ENCODE data around the gene LMNTD2.

Gene LMNTD2

GRCh38 chr11:596374-596773, 35.8 kb upstream of the LMNTD2 start:
- Mint-ChIP-seq H3K9me3 (no peaks in the 10 kb centered on the region), H3K4me1 (no peaks in the 10 kb centered on the region), H3K36me3 (ENCODE audit: insufficient read depth) (peaks cover 73% of the 10 kb centered on the region), H3K4me3 (no peak overlapping the region), H3K27me3 (no peaks in the 10 kb centered on the region), H3K27ac (ENCODE audit: low read depth) (peak overlapping the region; percentile 35)
- DNase-seq (ENCODE audit: low spot score in 2 of 2): no peak
- no peak for ATAC-seq (replicated peaks; ENCODE audit: extremely low read depth, poor library complexity, severe bottlenecking)

DNA sequence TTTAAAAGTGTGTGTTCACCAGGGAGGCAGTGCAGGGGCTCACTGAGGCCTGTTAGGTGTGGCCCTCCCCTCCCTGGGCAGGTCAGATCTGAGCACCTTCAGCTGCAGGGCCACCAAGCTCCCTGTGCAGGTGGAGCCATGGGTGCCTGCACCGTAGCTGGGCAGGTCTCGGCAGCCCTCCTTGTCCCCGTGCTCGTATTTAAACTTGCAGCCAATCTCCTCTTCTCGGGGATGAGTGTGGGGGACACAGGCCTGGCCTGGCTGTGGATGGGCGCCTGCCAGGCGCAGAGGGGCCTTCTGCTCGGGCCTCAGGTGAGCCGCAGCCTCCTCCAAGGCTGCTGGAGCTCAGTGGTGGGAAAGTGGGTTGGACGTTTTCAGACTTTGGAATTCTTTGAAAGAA, 34.9 kb upstream of the LMNTD2 start:
- no peak overlapping the region for H3K4me3 Mint-ChIP-seq
- peaks cover 74% of the 10 kb centered on the region for H3K36me3 Mint-ChIP-seq (ENCODE audit: insufficient read depth)
- no peaks in the 10 kb centered on the region for H3K4me1 Mint-ChIP-seq
- no peaks in the 10 kb centered on the region for H3K27me3 Mint-ChIP-seq
- no peak overlapping the region for H3K27ac Mint-ChIP-seq (ENCODE audit: low read depth)
- ATAC-seq (replicated peaks; ENCODE audit: extremely low read depth, poor library complexity, severe bottlenecking) (no peak), DNase-seq (ENCODE audit: low spot score in 2 of 2) (no peak)
- H3K9me3 Mint-ChIP-seq: no peaks in the 10 kb centered on the region

DNA sequence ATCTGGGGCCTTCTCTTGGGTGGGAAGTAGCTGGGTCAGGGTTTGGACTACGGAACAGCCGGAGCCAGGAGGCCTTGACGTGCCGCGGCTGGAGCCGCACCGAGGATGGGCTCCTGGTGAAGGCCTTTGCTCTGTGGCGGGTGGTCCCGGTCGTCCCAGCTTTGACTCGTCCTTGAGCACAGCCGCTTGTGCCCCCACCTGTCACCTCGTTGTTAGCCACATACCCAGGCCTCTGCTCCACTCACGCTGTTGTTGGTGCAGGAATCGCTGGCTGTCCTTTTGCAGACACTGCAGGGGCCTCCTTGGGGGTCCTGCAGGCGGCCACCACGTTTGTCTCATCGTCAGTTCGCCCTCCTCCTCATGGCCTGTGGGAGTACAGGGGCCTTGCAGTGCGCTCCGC, 32.8 kb upstream of the LMNTD2 start:
- peaks cover 10% of the 10 kb centered on the region for H3K4me1 Mint-ChIP-seq
- H3K36me3 Mint-ChIP-seq (ENCODE audit: insufficient read depth): peaks cover 69% of the 10 kb centered on the region
- ATAC-seq (replicated peaks; ENCODE audit: extremely low read depth, poor library complexity, severe bottlenecking) (no peak), DNase-seq (ENCODE audit: low spot score in 2 of 2) (no peak)
- H3K27me3 Mint-ChIP-seq: no peaks in the 10 kb centered on the region
- no peaks in the 10 kb centered on the region for H3K9me3 Mint-ChIP-seq
- no peak overlapping the region for H3K27ac Mint-ChIP-seq (ENCODE audit: low read depth)
- H3K4me3 Mint-ChIP-seq: no peak overlapping the region

- DNase-seq (ENCODE audit: low spot score in 2 of 2): no peak
Observed at GRCh38 chr11:592918-593317, 32.4 kb upstream of the LMNTD2 start.

GRCh38 chr11:592501-592900, 32.0 kb upstream of the LMNTD2 start:
- H3K27ac Mint-ChIP-seq (ENCODE audit: low read depth): no peak overlapping the region
- no peak overlapping the region for H3K4me3 Mint-ChIP-seq
- H3K36me3 Mint-ChIP-seq (ENCODE audit: insufficient read depth): peaks cover 69% of the 10 kb centered on the region
- H3K9me3 Mint-ChIP-seq: no peaks in the 10 kb centered on the region
- H3K4me1 Mint-ChIP-seq: peaks cover 18% of the 10 kb centered on the region
- ATAC-seq (replicated peaks; ENCODE audit: extremely low read depth, poor library complexity, severe bottlenecking) (no peak), DNase-seq (ENCODE audit: low spot score in 2 of 2) (no peak)
- H3K27me3 Mint-ChIP-seq: no peaks in the 10 kb centered on the region

More at GRCh38 chr11:592918-593317, 32.4 kb upstream of the LMNTD2 start:
- Mint-ChIP-seq H3K36me3 (ENCODE audit: insufficient read depth) (peaks cover 69% of the 10 kb centered on the region), H3K27me3 (no peaks in the 10 kb centered on the region), H3K9me3 (no peaks in the 10 kb centered on the region), H3K4me3 (no peak overlapping the region), H3K27ac (ENCODE audit: low read depth) (no peak overlapping the region), H3K4me1 (peaks cover 14% of the 10 kb centered on the region)
- no peak for ATAC-seq (replicated peaks; ENCODE audit: extremely low read depth, poor library complexity, severe bottlenecking)

DNA sequence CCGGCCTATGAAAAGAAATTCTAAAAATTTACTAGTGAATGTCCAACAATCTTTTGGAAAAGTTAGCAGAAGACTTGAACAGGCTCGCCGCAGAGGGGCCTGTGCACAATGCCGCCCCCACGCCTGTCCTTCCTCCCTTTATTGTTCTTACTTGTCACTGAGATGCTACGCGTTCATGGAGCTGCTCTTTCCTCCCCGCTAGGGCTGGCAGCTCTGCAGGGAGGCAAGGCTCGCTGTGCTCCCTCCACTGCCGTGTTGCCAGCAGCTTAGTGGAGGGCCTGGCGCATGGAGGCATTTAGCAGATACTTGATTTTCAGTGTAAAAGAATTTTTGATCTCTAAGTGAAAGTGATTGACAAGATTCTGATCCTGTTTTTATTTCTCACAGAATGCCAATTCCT, 30.5 kb upstream of the LMNTD2 start:
- Mint-ChIP-seq H3K36me3 (ENCODE audit: insufficient read depth) (peaks cover 65% of the 10 kb centered on the region), H3K9me3 (no peaks in the 10 kb centered on the region)

DNA sequence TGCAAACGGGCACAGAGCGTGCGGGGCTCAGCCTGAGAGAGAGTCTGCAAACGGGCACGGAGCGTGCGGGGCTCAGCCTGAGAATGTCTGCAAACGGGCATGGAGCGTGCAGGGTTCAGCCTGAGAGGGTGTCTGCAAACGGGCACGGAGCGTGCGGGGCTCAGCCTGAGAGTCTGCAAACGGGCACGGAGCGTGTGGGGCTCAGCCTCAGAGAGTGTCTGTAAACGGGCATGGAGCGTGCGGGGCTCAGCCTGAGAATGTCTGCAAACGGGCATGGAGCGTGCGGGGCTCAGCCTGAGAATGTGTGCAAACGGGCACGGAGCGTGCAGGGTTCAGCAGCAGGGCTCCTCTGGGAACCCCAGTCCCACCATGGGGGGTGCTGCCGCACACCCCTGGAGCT, 29.3 kb upstream of the LMNTD2 start:
- peaks cover 62% of the 10 kb centered on the region for H3K36me3 Mint-ChIP-seq (ENCODE audit: insufficient read depth)
- H3K27me3 Mint-ChIP-seq: no peaks in the 10 kb centered on the region
- DNase-seq (ENCODE audit: low spot score in 2 of 2) (no peak), ATAC-seq (replicated peaks; ENCODE audit: extremely low read depth, poor library complexity, severe bottlenecking) (no peak)
- peak overlapping the region; percentile 97 for H3K27ac Mint-ChIP-seq (ENCODE audit: low read depth)
- peaks cover 28% of the 10 kb centered on the region for H3K4me1 Mint-ChIP-seq
- no peaks in the 10 kb centered on the region for H3K9me3 Mint-ChIP-seq
- H3K4me3 Mint-ChIP-seq: no peak overlapping the region

More for the DNA sequence above, 30.5 kb upstream of the LMNTD2 start:
- no peak overlapping the region for H3K4me3 Mint-ChIP-seq
- peaks cover 28% of the 10 kb centered on the region for H3K4me1 Mint-ChIP-seq
- ATAC-seq (replicated peaks; ENCODE audit: extremely low read depth, poor library complexity, severe bottlenecking) (no peak), DNase-seq (ENCODE audit: low spot score in 2 of 2) (no peak)
- no peaks in the 10 kb centered on the region for H3K27me3 Mint-ChIP-seq
- no peak overlapping the region for H3K27ac Mint-ChIP-seq (ENCODE audit: low read depth)

- peaks cover 28% of the 10 kb centered on the region for H3K4me1 Mint-ChIP-seq
- no peaks in the 10 kb centered on the region for H3K27me3 Mint-ChIP-seq
- no peaks in the 10 kb centered on the region for H3K9me3 Mint-ChIP-seq
- H3K4me3 Mint-ChIP-seq: peak overlapping the region; percentile 45
- peak overlapping the region; percentile 97 for H3K27ac Mint-ChIP-seq (ENCODE audit: low read depth)
- H3K36me3 Mint-ChIP-seq (ENCODE audit: insufficient read depth): peaks cover 54% of the 10 kb centered on the region
- ATAC-seq (replicated peaks; ENCODE audit: extremely low read depth, poor library complexity, severe bottlenecking) (peak; percentile 98), DNase-seq (ENCODE audit: low spot score in 2 of 2) (peak; percentile 34 to 59)
Observed at GRCh38 chr11:587978-588380, 27.4 kb upstream of the LMNTD2 start.

DNA sequence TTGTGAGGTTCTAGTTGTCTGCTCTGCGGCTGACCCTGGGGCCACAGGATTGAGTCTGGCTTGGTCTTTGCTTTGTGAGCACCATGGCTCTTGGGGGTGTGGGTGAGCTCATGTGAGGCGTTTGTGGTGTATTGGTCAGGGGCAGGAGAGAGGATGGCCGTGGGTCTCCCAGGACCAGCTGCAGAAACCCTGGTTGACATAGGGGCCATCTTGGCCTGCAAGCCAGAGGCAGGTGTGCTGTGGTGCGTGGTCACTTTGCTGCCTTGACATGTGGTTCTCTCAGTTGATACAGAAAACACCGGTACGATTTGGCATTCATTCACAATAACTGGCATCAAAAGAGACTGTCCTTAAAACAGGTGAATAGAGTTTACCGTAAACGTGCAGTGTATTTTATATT, 27.0 kb upstream of the LMNTD2 start:
- H3K4me3 Mint-ChIP-seq: peak overlapping the region; percentile 45
- no peaks in the 10 kb centered on the region for H3K9me3 Mint-ChIP-seq
- peak overlapping the region; percentile 97 for H3K27ac Mint-ChIP-seq (ENCODE audit: low read depth)
- H3K27me3 Mint-ChIP-seq: no peaks in the 10 kb centered on the region
- peaks cover 28% of the 10 kb centered on the region for H3K4me1 Mint-ChIP-seq
- H3K36me3 Mint-ChIP-seq (ENCODE audit: insufficient read depth): peaks cover 51% of the 10 kb centered on the region
- DNase-seq (ENCODE audit: low spot score in 2 of 2) (no peak), ATAC-seq (replicated peaks; ENCODE audit: extremely low read depth, poor library complexity, severe bottlenecking) (no peak)

GRCh38 chr11:586376-587316, 26.1 kb upstream of the LMNTD2 start:
- Mint-ChIP-seq H3K4me3 (no peak overlapping the region), H3K27me3 (no peaks in the 10 kb centered on the region), H3K9me3 (no peaks in the 10 kb centered on the region), H3K4me1 (peaks cover 31% of the 10 kb centered on the region), H3K27ac (ENCODE audit: low read depth) (peak overlapping the region; percentile 97), H3K36me3 (ENCODE audit: insufficient read depth) (peaks cover 50% of the 10 kb centered on the region)
- DNase-seq (ENCODE audit: low spot score in 2 of 2) (no peak), ATAC-seq (replicated peaks; ENCODE audit: extremely low read depth, poor library complexity, severe bottlenecking) (no peak)

DNA sequence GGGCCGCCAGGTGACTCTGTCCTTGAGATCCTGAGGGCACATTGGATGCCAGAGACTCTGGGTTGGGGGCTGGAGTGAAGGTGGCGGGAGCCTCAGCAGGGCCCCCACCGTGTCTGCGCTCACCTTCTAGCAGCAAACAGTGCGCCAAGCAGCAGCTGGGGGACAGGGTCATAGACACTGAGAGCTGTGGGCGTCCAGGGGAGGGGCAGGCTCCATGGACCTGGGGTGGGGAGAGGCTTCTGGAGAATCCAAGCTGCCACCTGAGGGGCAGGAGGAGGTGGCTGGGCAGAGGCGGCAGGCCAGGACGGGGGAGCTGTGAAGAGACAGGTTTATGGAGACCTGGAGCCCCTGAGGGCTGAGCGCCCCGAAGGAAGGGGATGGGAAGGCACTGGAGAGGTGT, 23.7 kb upstream of the LMNTD2 start:
- H3K27me3 Mint-ChIP-seq: no peaks in the 10 kb centered on the region
- ATAC-seq (replicated peaks; ENCODE audit: extremely low read depth, poor library complexity, severe bottlenecking) (no peak), DNase-seq (ENCODE audit: low spot score in 2 of 2) (no peak)
- H3K4me3 Mint-ChIP-seq: no peak overlapping the region
- no peaks in the 10 kb centered on the region for H3K9me3 Mint-ChIP-seq
- H3K27ac Mint-ChIP-seq (ENCODE audit: low read depth): peak overlapping the region; percentile 88
- peaks cover 41% of the 10 kb centered on the region for H3K36me3 Mint-ChIP-seq (ENCODE audit: insufficient read depth)
- peaks cover 48% of the 10 kb centered on the region for H3K4me1 Mint-ChIP-seq

GRCh38 chr11:581752-582151, 21.2 kb upstream of the LMNTD2 start:
- Mint-ChIP-seq H3K4me3 (no peak overlapping the region), H3K27me3 (no peaks in the 10 kb centered on the region), H3K36me3 (ENCODE audit: insufficient read depth) (peaks cover 27% of the 10 kb centered on the region), H3K4me1 (peaks cover 50% of the 10 kb centered on the region), H3K27ac (ENCODE audit: low read depth) (peak overlapping the region; percentile 80), H3K9me3 (no peaks in the 10 kb centered on the region)
- no peak for ATAC-seq (replicated peaks; ENCODE audit: extremely low read depth, poor library complexity, severe bottlenecking)
- no peak for DNase-seq (ENCODE audit: low spot score in 2 of 2)

GRCh38 chr11:581342-581741, 20.8 kb upstream of the LMNTD2 start:
- H3K4me3 Mint-ChIP-seq: peak overlapping the region; percentile 50
- no peaks in the 10 kb centered on the region for H3K27me3 Mint-ChIP-seq
- DNase-seq (ENCODE audit: low spot score in 2 of 2) (no peak), ATAC-seq (replicated peaks; ENCODE audit: extremely low read depth, poor library complexity, severe bottlenecking) (no peak)
- peaks cover 46% of the 10 kb centered on the region for H3K4me1 Mint-ChIP-seq
- H3K36me3 Mint-ChIP-seq (ENCODE audit: insufficient read depth): peaks cover 26% of the 10 kb centered on the region
- peak overlapping the region; percentile 80 for H3K27ac Mint-ChIP-seq (ENCODE audit: low read depth)
- H3K9me3 Mint-ChIP-seq: no peaks in the 10 kb centered on the region
